ENCODE data around the gene MFAP5. TPM values are rescaled to one million over a fixed set of nuclear protein-coding genes. Genes with fewer than 3 reads are reported as not detected.

MFAP5 gene
- total and polyA plus RNA-seq, 3 experiments from 2014 or later, result not detected

DNA sequence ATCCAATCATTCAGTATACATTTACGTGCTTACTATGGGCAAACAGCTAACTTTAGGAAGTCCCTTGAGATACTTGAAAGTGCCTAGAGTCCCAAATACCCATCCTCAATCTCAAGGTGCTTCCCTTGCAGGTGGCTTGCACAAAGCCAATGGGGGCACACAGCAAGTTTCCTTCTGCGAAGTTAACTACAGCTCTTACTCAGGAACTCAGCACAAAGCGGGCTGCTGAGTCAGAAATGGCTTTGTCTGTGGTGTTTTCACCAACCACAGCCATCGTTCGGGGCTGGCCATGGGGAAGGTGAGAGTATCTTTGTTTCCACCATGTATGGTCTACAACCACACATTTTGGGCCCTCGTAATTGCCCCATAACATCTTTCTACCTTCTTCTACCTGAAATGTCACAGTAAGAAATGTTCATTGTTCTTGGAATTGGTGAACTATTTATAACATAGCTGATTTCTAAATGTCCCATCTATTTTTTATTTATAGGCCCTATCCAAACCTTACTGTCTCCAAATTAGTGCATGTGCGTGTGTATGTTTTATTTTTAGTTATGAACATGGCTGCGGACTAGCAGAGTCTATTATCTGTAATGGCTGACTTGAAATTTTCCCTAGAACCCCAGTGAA is 13.9 kb downstream of the MFAP5 start:
- H3K9me3 ChIP-seq (ENCODE audit: low read length), result no peaks in the 10 kb centered on the region
- Mint-ChIP-seq H3K36me3 (no peaks in the 10 kb centered on the region), H3K27ac (peak overlapping the region in 5 of 8 donors; percentile 8 to 72 (median 57)), H3K4me1 (peaks cover 46 to 61% (median 52%) of the 10 kb centered on the region in 3 donors), H3K9me3 (no peaks in the 10 kb centered on the region), H3K27me3 (peaks cover 0 to 2% of the 10 kb centered on the region in 2 donors), H3K4me3 (peak overlapping the region in 3 of 7 donors; percentile 4 to 40 (median 25))
- no peak overlapping the region for H3K27ac ChIP-seq (ENCODE audit: low read depth, low read length)
- no peaks in the 10 kb centered on the region for H3K36me3 ChIP-seq (ENCODE audit: insufficient read depth, low read length)
- ChIA-PET CTCF (interaction anchor here (0.9 to 2.2 kb wide), 6 partner anchors 9 to 400 kb away, joined by 3 to 10 read pairs (median 6); no protein-coding TSS in a partner anchor), POLR2A (interaction anchor here (0.6 kb wide), 1 partner anchor 72 kb away, joined by 3 read pairs; no protein-coding TSS in a partner anchor)
- no peaks in the 10 kb centered on the region for H3K27me3 ChIP-seq (ENCODE audit: insufficient read depth, low read length, poor library complexity, severe bottlenecking)
- DNase-seq, result peak in 3 of 5 donors; percentile 2 to 69 (median 6)
- peaks cover 25% of the 10 kb centered on the region for H3K4me1 ChIP-seq (ENCODE audit: insufficient read depth, low read length)
- no peak overlapping the region for H3K4me3 ChIP-seq (ENCODE audit: low read length)

DNA sequence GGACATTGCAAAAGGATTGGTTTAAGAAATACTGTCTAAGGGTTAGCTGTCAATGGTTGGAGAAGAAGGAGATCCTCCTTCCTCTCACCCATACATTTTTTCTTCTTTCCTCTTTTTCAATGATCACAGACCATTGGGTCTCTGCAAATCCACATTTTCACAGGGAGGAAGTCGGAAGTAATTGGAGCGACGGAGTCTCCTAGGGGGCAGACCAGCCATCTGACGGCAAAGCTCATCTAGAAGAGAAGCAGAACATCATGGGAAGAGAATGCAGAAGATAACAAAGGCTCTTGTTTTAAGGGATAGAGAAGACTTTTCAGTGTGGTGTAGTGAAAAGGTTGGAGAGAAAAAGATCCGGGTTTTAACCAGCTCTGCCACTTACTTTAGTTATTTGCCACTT is 14.7 kb downstream of the MFAP5 start:
- no peaks in the 10 kb centered on the region for H3K27me3 ChIP-seq (ENCODE audit: insufficient read depth, low read length, poor library complexity, severe bottlenecking)
- no peak overlapping the region for H3K27ac ChIP-seq (ENCODE audit: low read depth, low read length)
- H3K4me3 ChIP-seq (ENCODE audit: low read length), result no peak overlapping the region
- Mint-ChIP-seq H3K9me3 (no peaks in the 10 kb centered on the region), H3K27ac (peak overlapping the region in 1 of 8 donors; percentile 26), H3K4me1 (peaks cover 49 to 64% (median 55%) of the 10 kb centered on the region in 3 donors), H3K36me3 (no peaks in the 10 kb centered on the region), H3K4me3 (peak overlapping the region in 1 of 7 donors; percentile 23), H3K27me3 (peaks cover 0 to 2% of the 10 kb centered on the region in 2 donors)
- peaks cover 26% of the 10 kb centered on the region for H3K4me1 ChIP-seq (ENCODE audit: insufficient read depth, low read length)
- CTCF ChIA-PET, result interaction anchor here (1.5 to 2.2 kb wide), 3 partner anchors 9 to 243 kb away, joined by 6 to 10 read pairs (median 7); no protein-coding TSS in a partner anchor
- DNase-seq, result no peak
- no peaks in the 10 kb centered on the region for H3K9me3 ChIP-seq (ENCODE audit: low read length)
- POLR2A ChIA-PET, result no interaction called here
- H3K36me3 ChIP-seq (ENCODE audit: insufficient read depth, low read length), result no peaks in the 10 kb centered on the region

DNA sequence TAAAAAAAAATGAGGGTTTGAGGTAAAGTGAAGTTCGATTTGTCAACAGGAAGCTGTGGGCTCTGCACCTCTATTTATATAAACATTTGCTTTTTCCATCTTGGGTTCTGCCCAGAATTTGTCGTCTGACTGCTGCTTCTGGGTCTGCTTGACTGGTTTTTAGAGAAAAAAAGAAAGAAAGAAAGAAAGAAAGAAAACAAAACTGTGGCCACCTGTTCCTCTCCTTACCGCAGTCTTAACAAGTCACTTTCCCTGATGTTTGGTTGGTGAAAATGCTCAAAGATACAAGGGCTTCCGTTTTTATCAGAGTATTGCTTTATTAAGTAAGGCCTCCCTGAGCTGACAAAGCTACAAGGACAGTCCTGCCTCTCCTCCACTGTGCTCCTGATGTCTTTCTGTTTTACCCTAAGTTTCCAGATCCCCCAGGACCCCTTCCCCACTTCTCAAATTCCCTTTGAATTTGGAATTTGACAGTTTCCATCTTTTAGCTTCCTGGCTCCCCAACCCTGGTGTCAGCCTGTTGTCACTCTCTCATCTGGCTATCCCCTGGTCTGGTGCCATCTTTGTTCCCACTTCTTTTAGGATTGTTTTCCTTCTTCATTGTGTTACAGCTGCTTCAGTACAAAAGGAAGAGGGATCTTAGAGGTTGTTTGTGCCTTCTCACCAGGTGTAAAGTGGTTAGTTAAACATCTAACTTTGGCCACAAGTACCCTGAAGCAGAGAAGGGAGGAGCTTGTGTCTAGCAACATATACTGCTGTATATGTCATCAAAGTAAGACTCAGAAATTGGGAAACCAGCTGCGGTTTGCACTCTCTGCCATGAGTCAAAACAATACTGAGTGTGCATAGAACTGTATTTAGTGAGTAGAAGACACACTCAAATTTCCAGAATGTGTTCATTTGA is 18.0 kb downstream of the MFAP5 start:
- peak; percentile 9 to 70 (median 25) for DNase-seq
- H3K4me1 Mint-ChIP-seq, result peaks cover 44 to 64% (median 55%) of the 10 kb centered on the region in 3 donors
- peak overlapping the region; percentile 83 to 95 (median 92) for H3K27ac Mint-ChIP-seq
- Histone ChIP-seq H3K4me3 (ENCODE audit: low read length) (peak overlapping the region; percentile 31), H3K27me3 (ENCODE audit: insufficient read depth, low read length, poor library complexity, severe bottlenecking) (no peaks in the 10 kb centered on the region), H3K4me1 (ENCODE audit: insufficient read depth, low read length) (peaks cover 26% of the 10 kb centered on the region), H3K36me3 (ENCODE audit: insufficient read depth, low read length) (no peaks in the 10 kb centered on the region), H3K27ac (ENCODE audit: low read depth, low read length) (peak overlapping the region; percentile 41), H3K9me3 (ENCODE audit: low read length) (no peaks in the 10 kb centered on the region)
- no peaks in the 10 kb centered on the region for H3K36me3 Mint-ChIP-seq
- CTCF ChIA-PET, result interaction anchor here (0.7 to 1.7 kb wide), 11 partner anchors 10 to 405 kb away, joined by 3 to 14 read pairs (median 3); partner anchors contain the start of gene AICDA
- H3K27me3 Mint-ChIP-seq, result no peaks in the 10 kb centered on the region
- peak overlapping the region; percentile 33 to 85 (median 78) for H3K4me3 Mint-ChIP-seq
- POLR2A ChIA-PET, result interaction anchor here (0.8 to 1.4 kb wide), 4 partner anchors 15 to 305 kb away, joined by 3 to 5 read pairs (median 4); partner anchors contain the start of gene M6PR
- peaks cover 0 to 2% (median 0%) of the 10 kb centered on the region in 5 donors for H3K9me3 Mint-ChIP-seq

DNA sequence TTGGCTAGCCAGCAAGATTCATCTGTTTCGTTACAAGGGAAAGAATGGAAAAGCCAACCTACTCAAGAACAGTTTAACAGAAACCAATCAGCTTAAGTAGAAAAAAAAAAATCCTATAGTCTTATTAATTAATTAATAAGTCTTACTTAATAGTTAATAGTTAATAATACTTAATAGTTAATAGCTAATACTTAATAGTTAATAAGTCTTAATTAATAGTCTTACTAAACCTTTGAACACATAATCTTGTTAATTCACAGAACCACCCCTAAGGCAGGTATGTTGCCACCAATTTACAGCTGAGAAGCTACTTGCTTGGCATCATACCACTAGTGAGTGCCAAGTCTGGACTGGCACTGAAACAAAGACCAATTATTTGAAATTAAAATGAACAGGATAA is 19.9 kb downstream of the MFAP5 start:
- H3K27ac Mint-ChIP-seq, result no peak overlapping the region
- ChIA-PET POLR2A (interaction anchor here (0.7 kb wide), 1 partner anchor 951 kb away, joined by 8 read pairs; no protein-coding TSS in a partner anchor), CTCF (interaction anchor here (1.4 kb wide), 1 partner anchor 16 kb away, joined by 6 read pairs; no protein-coding TSS in a partner anchor)
- H3K4me3 Mint-ChIP-seq, result no peak overlapping the region
- peaks cover 0 to 2% (median 0%) of the 10 kb centered on the region in 5 donors for H3K9me3 Mint-ChIP-seq
- peaks cover 26% of the 10 kb centered on the region for H3K4me1 ChIP-seq (ENCODE audit: insufficient read depth, low read length)
- H3K27me3 Mint-ChIP-seq, result no peaks in the 10 kb centered on the region
- DNase-seq, result no peak
- H3K4me3 ChIP-seq (ENCODE audit: low read length), result no peak overlapping the region
- no peaks in the 10 kb centered on the region for H3K36me3 Mint-ChIP-seq
- H3K36me3 ChIP-seq (ENCODE audit: insufficient read depth, low read length), result no peaks in the 10 kb centered on the region
- H3K27me3 ChIP-seq (ENCODE audit: insufficient read depth, low read length, poor library complexity, severe bottlenecking), result no peaks in the 10 kb centered on the region
- peaks cover 31 to 51% (median 37%) of the 10 kb centered on the region in 3 donors for H3K4me1 Mint-ChIP-seq
- H3K9me3 ChIP-seq (ENCODE audit: low read length), result no peaks in the 10 kb centered on the region
- no peak overlapping the region for H3K27ac ChIP-seq (ENCODE audit: low read depth, low read length)

DNA sequence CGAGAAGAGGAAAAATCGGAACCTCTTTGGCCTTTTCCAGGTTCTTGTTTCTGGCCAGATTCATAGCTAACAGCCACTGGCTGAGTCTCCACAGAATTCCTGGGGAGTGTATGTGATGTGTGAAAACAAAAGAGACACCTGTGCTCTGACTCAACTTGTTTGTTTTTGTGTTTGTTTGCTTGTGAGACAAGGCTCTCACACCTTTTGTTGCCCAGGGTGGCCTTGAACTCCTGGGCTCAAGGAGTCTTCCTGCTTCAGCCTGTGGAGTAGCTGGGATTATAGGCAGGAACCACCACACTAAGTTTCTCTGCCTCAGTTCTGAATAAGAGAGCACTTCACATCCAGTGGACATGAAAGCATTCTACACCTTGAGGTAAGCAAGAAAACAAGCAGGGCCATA is 22.7 kb downstream of the MFAP5 start:
- no peak for DNase-seq
- Mint-ChIP-seq H3K36me3 (no peaks in the 10 kb centered on the region), H3K9me3 (peaks cover 0 to 2% (median 0%) of the 10 kb centered on the region in 5 donors), H3K4me3 (no peak overlapping the region), H3K27ac (peak overlapping the region in 7 of 8 donors; percentile 5 to 58 (median 34)), H3K27me3 (no peaks in the 10 kb centered on the region), H3K4me1 (peaks cover 16 to 28% (median 18%) of the 10 kb centered on the region in 3 donors)
- Histone ChIP-seq H3K27ac (ENCODE audit: low read depth, low read length) (no peak overlapping the region), H3K4me1 (ENCODE audit: insufficient read depth, low read length) (peaks cover 13% of the 10 kb centered on the region), H3K36me3 (ENCODE audit: insufficient read depth, low read length) (no peaks in the 10 kb centered on the region), H3K4me3 (ENCODE audit: low read length) (no peak overlapping the region), H3K9me3 (ENCODE audit: low read length) (no peaks in the 10 kb centered on the region), H3K27me3 (ENCODE audit: insufficient read depth, low read length, poor library complexity, severe bottlenecking) (no peaks in the 10 kb centered on the region)
- POLR2A ChIA-PET, result no interaction called here
- CTCF ChIA-PET, result no interaction called here

DNA sequence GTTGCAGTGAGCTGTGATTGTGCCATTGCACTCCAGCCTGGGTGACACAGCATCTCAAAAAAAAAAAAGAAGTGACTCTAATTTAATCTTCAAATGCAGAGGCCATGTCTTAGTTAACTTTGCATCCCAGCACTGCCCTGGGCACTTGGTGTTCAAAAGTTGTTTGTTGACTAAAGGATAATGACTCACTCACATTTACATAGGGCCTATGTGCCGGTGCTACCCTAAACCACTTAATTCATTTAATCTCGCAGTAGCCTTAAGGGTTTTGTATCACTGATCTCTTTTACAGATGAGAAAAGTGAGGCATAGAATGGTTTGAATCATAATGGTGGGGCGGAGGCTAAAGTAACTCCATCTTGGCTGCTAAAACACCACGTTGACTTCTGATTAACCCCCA is 23.7 kb downstream of the MFAP5 start:
- Mint-ChIP-seq H3K4me1 (peaks cover 6 to 18% (median 9%) of the 10 kb centered on the region in 3 donors), H3K27ac (peak overlapping the region in 4 of 8 donors; percentile 2 to 58 (median 6)), H3K27me3 (no peaks in the 10 kb centered on the region), H3K36me3 (no peaks in the 10 kb centered on the region), H3K9me3 (peaks cover 0 to 2% (median 0%) of the 10 kb centered on the region in 5 donors), H3K4me3 (no peak overlapping the region)
- ChIA-PET POLR2A (no interaction called here), CTCF (no interaction called here)
- no peak overlapping the region for H3K4me3 ChIP-seq (ENCODE audit: low read length)
- no peaks in the 10 kb centered on the region for H3K36me3 ChIP-seq (ENCODE audit: insufficient read depth, low read length)
- H3K9me3 ChIP-seq (ENCODE audit: low read length), result no peaks in the 10 kb centered on the region
- DNase-seq, result no peak
- H3K27me3 ChIP-seq (ENCODE audit: insufficient read depth, low read length, poor library complexity, severe bottlenecking), result no peaks in the 10 kb centered on the region
- peaks cover 3% of the 10 kb centered on the region for H3K4me1 ChIP-seq (ENCODE audit: insufficient read depth, low read length)
- H3K27ac ChIP-seq (ENCODE audit: low read depth, low read length), result no peak overlapping the region

DNA sequence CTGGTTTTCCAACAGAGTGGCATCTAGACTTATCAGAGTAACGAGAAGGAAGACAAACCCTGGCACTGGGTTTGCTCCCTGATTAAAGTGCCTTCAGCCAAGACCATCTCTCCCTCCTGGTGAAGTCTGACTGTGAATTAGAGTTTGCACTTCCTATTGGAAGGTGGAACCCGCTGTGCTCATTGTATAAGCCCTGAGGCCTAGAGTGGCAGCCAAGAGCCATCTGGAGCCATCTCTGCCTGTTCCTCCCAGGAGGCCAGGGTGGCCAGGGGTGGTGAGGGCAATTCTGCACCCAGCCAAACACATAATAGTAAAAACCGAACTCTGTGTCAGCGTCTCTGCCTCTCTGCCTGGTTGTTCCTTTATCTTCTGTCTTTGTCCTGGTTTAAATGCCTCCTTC is 25.0 kb downstream of the MFAP5 start:
- Histone ChIP-seq H3K27ac (ENCODE audit: low read depth, low read length) (no peak overlapping the region), H3K9me3 (ENCODE audit: low read length) (no peaks in the 10 kb centered on the region), H3K4me3 (ENCODE audit: low read length) (no peak overlapping the region), H3K36me3 (ENCODE audit: insufficient read depth, low read length) (no peaks in the 10 kb centered on the region), H3K4me1 (ENCODE audit: insufficient read depth, low read length) (no peaks in the 10 kb centered on the region), H3K27me3 (ENCODE audit: insufficient read depth, low read length, poor library complexity, severe bottlenecking) (no peaks in the 10 kb centered on the region)
- peak overlapping the region in 4 of 8 donors; percentile 29 to 86 (median 46) for H3K27ac Mint-ChIP-seq
- no peaks in the 10 kb centered on the region for H3K36me3 Mint-ChIP-seq
- no peak for DNase-seq
- peaks cover 0 to 2% (median 0%) of the 10 kb centered on the region in 5 donors for H3K9me3 Mint-ChIP-seq
- CTCF ChIA-PET, result interaction anchor here (1.2 to 1.3 kb wide), 2 partner anchors 38 to 44 kb away, joined by 3 read pairs; no protein-coding TSS in a partner anchor
- H3K4me3 Mint-ChIP-seq, result no peak overlapping the region
- H3K27me3 Mint-ChIP-seq, result no peaks in the 10 kb centered on the region
- H3K4me1 Mint-ChIP-seq, result peaks cover 0 to 12% (median 3%) of the 10 kb centered on the region in 3 donors
- POLR2A ChIA-PET, result no interaction called here
